Measurements from ENCODE around the gene NGEF.

GRCh38 chr2:232898592-232899543 lies 114.2 kb downstream of the NGEF start:
- TF ChIP-seq GLI2 (tag by site-specific recombination; IDR thresholded peaks at IDR 0.05; ENCODE audit: borderline replicate concordance, low read depth) = no peak
- TF ChIP-seq, protein P1, sequence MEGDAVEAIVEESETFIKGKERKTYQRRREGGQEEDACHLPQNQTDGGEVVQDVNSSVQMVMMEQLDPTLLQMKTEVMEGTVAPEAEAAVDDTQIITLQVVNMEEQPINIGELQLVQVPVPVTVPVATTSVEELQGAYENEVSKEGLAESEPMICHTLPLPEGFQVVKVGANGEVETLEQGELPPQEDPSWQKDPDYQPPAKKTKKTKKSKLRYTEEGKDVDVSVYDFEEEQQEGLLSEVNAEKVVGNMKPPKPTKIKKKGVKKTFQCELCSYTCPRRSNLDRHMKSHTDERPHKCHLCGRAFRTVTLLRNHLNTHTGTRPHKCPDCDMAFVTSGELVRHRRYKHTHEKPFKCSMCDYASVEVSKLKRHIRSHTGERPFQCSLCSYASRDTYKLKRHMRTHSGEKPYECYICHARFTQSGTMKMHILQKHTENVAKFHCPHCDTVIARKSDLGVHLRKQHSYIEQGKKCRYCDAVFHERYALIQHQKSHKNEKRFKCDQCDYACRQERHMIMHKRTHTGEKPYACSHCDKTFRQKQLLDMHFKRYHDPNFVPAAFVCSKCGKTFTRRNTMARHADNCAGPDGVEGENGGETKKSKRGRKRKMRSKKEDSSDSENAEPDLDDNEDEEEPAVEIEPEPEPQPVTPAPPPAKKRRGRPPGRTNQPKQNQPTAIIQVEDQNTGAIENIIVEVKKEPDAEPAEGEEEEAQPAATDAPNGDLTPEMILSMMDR (tag by site-specific recombination; IDR thresholded peaks at IDR 0.05) = no peak
- TF ChIP-seq ZNF202 (tag by site-specific recombination; IDR thresholded peaks at IDR 0.05; ENCODE audit: borderline replicate concordance) = no peak
- no peak for TF ChIP-seq ZNF670 (tag by site-specific recombination; IDR thresholded peaks at IDR 0.05; ENCODE audit: low read depth)
- TF ChIP-seq YY1 (tag by site-specific recombination; IDR thresholded peaks at IDR 0.05) = no peak
- no peak for TF ChIP-seq ZNF10 (tag by site-specific recombination; IDR thresholded peaks at IDR 0.05)
- no peak for TF ChIP-seq ZNF391 (tag by site-specific recombination; IDR thresholded peaks at IDR 0.05; ENCODE audit: borderline replicate concordance, low read depth)
- no peak for TF ChIP-seq ZFP37 (tag by site-specific recombination; IDR thresholded peaks at IDR 0.05)
- TF ChIP-seq, protein P2, sequence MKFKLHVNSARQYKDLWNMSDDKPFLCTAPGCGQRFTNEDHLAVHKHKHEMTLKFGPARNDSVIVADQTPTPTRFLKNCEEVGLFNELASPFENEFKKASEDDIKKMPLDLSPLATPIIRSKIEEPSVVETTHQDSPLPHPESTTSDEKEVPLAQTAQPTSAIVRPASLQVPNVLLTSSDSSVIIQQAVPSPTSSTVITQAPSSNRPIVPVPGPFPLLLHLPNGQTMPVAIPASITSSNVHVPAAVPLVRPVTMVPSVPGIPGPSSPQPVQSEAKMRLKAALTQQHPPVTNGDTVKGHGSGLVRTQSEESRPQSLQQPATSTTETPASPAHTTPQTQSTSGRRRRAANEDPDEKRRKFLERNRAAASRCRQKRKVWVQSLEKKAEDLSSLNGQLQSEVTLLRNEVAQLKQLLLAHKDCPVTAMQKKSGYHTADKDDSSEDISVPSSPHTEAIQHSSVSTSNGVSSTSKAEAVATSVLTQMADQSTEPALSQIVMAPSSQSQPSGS (tag by site-specific recombination; IDR thresholded peaks at IDR 0.05; ENCODE audit: low read depth) = no peak

Measured in HEK293 (cell line).